ENCODE measurements around the gene CAMK2N1. TPM values are rescaled to one million over a fixed set of nuclear protein-coding genes. Genes with fewer than 3 reads are reported as not detected.

The CAMK2N1 gene
- total and polyA plus RNA-seq, 2 of the 8 experiments (the other 6 are each of a cell fraction or from before 2014, with no cell fraction given) = 2.3 to 5.6 TPM

GRCh38 chr1:20511518-20512428 is 25.8 kb upstream of the CAMK2N1 start:
- Histone ChIP-seq H3K56ac (replicated peaks; ENCODE audit: insufficient read length, low read depth, low read length) (no peak overlapping the region), H3K9ac (replicated peaks in 1 of 4; ENCODE audit: extremely low read depth in 1 of 4, low read depth in 3 of 4, low read length in 3 of 4) (no peak overlapping the region), H2BK12ac (ENCODE audit: low read depth, low read length) (no peak overlapping the region), H3K23ac (ENCODE audit: insufficient read length) (no peak overlapping the region), H3K4me3 (ENCODE audit: extremely low read depth in 1 of 4, insufficient read depth in 2 of 4, low read depth in 3 of 4, low read length in 4 of 4) (no peak overlapping the region), H2AK5ac (ENCODE audit: low read depth, low read length) (no peak overlapping the region), H3K4me2 (ENCODE audit: insufficient read depth in 1 of 2, low read depth in 2 of 2, low read length in 2 of 2) (no peak overlapping the region), H4K91ac (replicated peaks; ENCODE audit: insufficient read length, low read length) (no peak overlapping the region), H2AFZ (ENCODE audit: low read length) (no peak overlapping the region), H4K5ac (ENCODE audit: insufficient read length, low read depth, low read length) (no peak overlapping the region), H3K27me3 (replicated peaks in 1 of 4; ENCODE audit: control insufficient read depth in 3 of 4, extremely low read depth in 1 of 4, insufficient read depth in 3 of 4, low read length in 3 of 4) (peaks cover 0 to 3% (median 1%) of the 10 kb centered on the region in 4 experiments; a peak in 3 of 7 replicates), H3K27ac (ENCODE audit: low read depth, low read length) (no peak overlapping the region), H2BK120ac (replicated peaks; ENCODE audit: low read depth, low read length) (no peak overlapping the region), H2BK5ac (ENCODE audit: low read depth, low read length) (no peak overlapping the region), H3K23me2 (ENCODE audit: low read depth, low read length) (no peaks in the 10 kb centered on the region; the same call in 1 of the 2 replicates), H4K8ac (ENCODE audit: extremely low read depth, insufficient read depth, low read length) (no peak overlapping the region), H2BK20ac (ENCODE audit: low read length) (no peak overlapping the region), H3K4me1 (replicated peaks in 1 of 4; ENCODE audit: control insufficient read depth in 3 of 4, insufficient read depth in 4 of 4, low read length in 3 of 4) (peaks cover 0 to 3% (median 2%) of the 10 kb centered on the region in 4 experiments; a peak in 2 of 7 replicates), H4K20me1 (replicated peaks in 1 of 2; ENCODE audit: control insufficient read depth in 1 of 2, insufficient read depth in 2 of 2, low read length in 2 of 2) (no peaks in the 10 kb centered on the region), H3K79me1 (ENCODE audit: low read depth, low read length) (no peaks in the 10 kb centered on the region), H2BK15ac (ENCODE audit: low read length) (no peak overlapping the region), H3K18ac (ENCODE audit: extremely low read depth, low read length) (no peak overlapping the region), H3K79me2 (ENCODE audit: control insufficient read depth in 1 of 2, insufficient read depth in 2 of 2, low read length in 2 of 2) (peaks cover 0 to 8% of the 10 kb centered on the region in 2 experiments; a peak in 3 of 4 replicates), H3K4ac (replicated peaks; ENCODE audit: insufficient read length, low read depth, low read length) (no peak overlapping the region), H3K14ac (ENCODE audit: insufficient read length) (no peak overlapping the region), H3K36me3 (ENCODE audit: control insufficient read depth in 2 of 4, insufficient read depth in 4 of 4, low read length in 3 of 4) (no peaks in the 10 kb centered on the region), H3K9me3 (ENCODE audit: insufficient read depth in 2 of 2, low read depth in 1 of 2, low read length in 1 of 2) (no peaks in the 10 kb centered on the region)
- FAIRE-seq (no peak), DNase-seq (ENCODE audit: low read depth in 1 of 2, low spot score in 2 of 2) (no peak)
- WGBS, 2 experiments (ENCODE audit: extremely low coverage in 1 of 2, insufficient coverage in 1 of 2, insufficient read length in 1 of 2, insufficient replicate concordance in 2 of 2, low coverage in 1 of 2, low lambda C conversion rate in 2 of 2, missing lambda C conversion rate in 1 of 2) = 80% methylated on average over 6 of the region's 6 CpGs; no CpG with 5 or more reads in 1 of the 2 experiments
- ChIA-PET CTCF (ENCODE audit: partially characterized antibody) (interaction anchor here (1.1 to 1.7 kb wide), 3 partner anchors 11 to 150 kb away, joined by 3 read pairs; partner anchors contain the start of gene DDOST), POLR2A (ENCODE audit: partially characterized antibody) (interaction anchor here (0.8 kb wide), 1 partner anchor 179 kb away, joined by 3 read pairs; no protein-coding TSS in a partner anchor)
- TF ChIP-seq TCF12 (IDR thresholded peaks at IDR 0.05; ENCODE audit: low read depth, low read length) = no peak
- no peak for TF ChIP-seq CTCF (IDR thresholded peaks at IDR 0.05; ENCODE audit: control extremely low read depth in 1 of 3, insufficient read depth in 1 of 3, low read depth in 1 of 3, low read length in 3 of 3)
- TF ChIP-seq RXRA (IDR thresholded peaks at IDR 0.05; ENCODE audit: insufficient read depth, low read depth, low read length) = no peak
- no peak for TF ChIP-seq BACH1 (IDR thresholded peaks at IDR 0.05; ENCODE audit: low read length)
- no peak for TF ChIP-seq MAX (IDR thresholded peaks at IDR 0.05)
- no peak for TF ChIP-seq POLR2AphosphoS5 (IDR thresholded peaks at IDR 0.05; ENCODE audit: low read depth, low read length)
- TF ChIP-seq CBX8 (IDR thresholded peaks at IDR 0.05; ENCODE audit: borderline replicate concordance, low read depth, low read length) = no peak

Measured in H1 (cell line).